HepG2 (cell line): ENCODE results near the gene CMTM1. TPM values are rescaled to one million over a fixed set of nuclear protein-coding genes. Genes with fewer than 3 reads are reported as not detected.

ENCODE experiments used
- KLF11 ChIP-seq: IDR thresholded peaks from 2 replicates; pipeline ENCODE4 v1.6.1; 2016; ENCODE audit warnings: missing compliant biosample characterization
- MED1 ChIP-seq: sonication (generic); formaldehyde crosslinking; IDR thresholded peaks from 2 replicates; pipeline ENCODE4 v1.4.0; 2020; ENCODE audit warnings: missing genetic modification reagents
- POGZ ChIP-seq: sonication (generic); formaldehyde crosslinking; IDR thresholded peaks from 2 replicates; pipeline ENCODE4 v1.4.0; 2020; ENCODE audit warnings: mild to moderate bottlenecking, missing genetic modification reagents
- POLR2G ChIP-seq: fragments of 200-400 bp; formaldehyde crosslinking; IDR thresholded peaks from 2 replicates; pipeline ENCODE4 v1.6.1; 2018; ENCODE audit warnings: mild to moderate bottlenecking, low read depth, low read length, moderate library complexity
- RXRB ChIP-seq: IDR thresholded peaks from 2 replicates; pipeline ENCODE4 v1.6.1; 2016; ENCODE audit warnings: borderline replicate concordance, missing genetic modification reagents, missing compliant biosample characterization
- SAFB2 ChIP-seq: sonication (generic); formaldehyde crosslinking; IDR thresholded peaks from 2 replicates; pipeline ENCODE4 v1.5.1; 2020; ENCODE audit warnings: missing genetic modification reagents, low read depth, mild to moderate bottlenecking, borderline replicate concordance
- SCMH1 ChIP-seq: sonication (generic); formaldehyde crosslinking; IDR thresholded peaks from 2 replicates; pipeline ENCODE4 v1.9.0; 2021; ENCODE audit warnings: missing genetic modification reagents, mild to moderate bottlenecking, borderline replicate concordance
- WIZ ChIP-seq: sonication (generic); formaldehyde crosslinking; IDR thresholded peaks from 2 replicates; pipeline ENCODE4 v1.5.1; 2020; ENCODE audit warnings: mild to moderate bottlenecking, missing genetic modification reagents
- ZBTB33 ChIP-seq: sonication (generic); formaldehyde crosslinking; IDR thresholded peaks from 2 replicates; pipeline ENCODE4 v1.4.0; 2020; ENCODE audit warnings: missing genetic modification reagents
- ZBTB34 ChIP-seq: sonication (generic); formaldehyde crosslinking; IDR thresholded peaks from 2 replicates; pipeline ENCODE4 v1.8.0; 2022; ENCODE audit warnings: mild to moderate bottlenecking, missing genetic modification reagents
- ZNF207 ChIP-seq: fragments of 450-650 bp; IDR thresholded peaks from 2 replicates; pipeline ENCODE4 v1.6.1; 2016; ENCODE audit warnings: antibody characterized with exemption, borderline replicate concordance
- ZNF460 ChIP-seq: sonication (generic); formaldehyde crosslinking; IDR thresholded peaks from 2 replicates; pipeline ENCODE4 v1.5.1; 2020; ENCODE audit warnings: missing genetic modification reagents, mild to moderate bottlenecking, borderline replicate concordance
- ZNF496 ChIP-seq: sonication (generic); formaldehyde crosslinking; IDR thresholded peaks from 2 replicates; pipeline ENCODE4 v1.8.1; 2023; ENCODE audit warnings: mild to moderate bottlenecking, moderate library complexity, missing genetic modification reagents; ENCODE audit not compliant: insufficient replicate concordance
- ZNF530 ChIP-seq: sonication (generic); formaldehyde crosslinking; IDR thresholded peaks from 2 replicates; pipeline ENCODE4 v1.5.0; 2020; ENCODE audit warnings: low read depth, mild to moderate bottlenecking, missing genetic modification reagents
- ZNF597 ChIP-seq: sonication (generic); formaldehyde crosslinking; IDR thresholded peaks from 2 replicates; pipeline ENCODE4 v1.5.0; 2020; ENCODE audit warnings: missing genetic modification reagents
- ZNF646 ChIP-seq: sonication (generic); formaldehyde crosslinking; IDR thresholded peaks from 2 replicates; pipeline ENCODE4 v1.9.0; 2021; ENCODE audit warnings: mild to moderate bottlenecking, missing genetic modification reagents
- ZNF776 ChIP-seq: sonication (generic); formaldehyde crosslinking; IDR thresholded peaks from 2 replicates; pipeline ENCODE4 v1.4.0; 2020; ENCODE audit warnings: mild to moderate bottlenecking, missing genetic modification reagents
- ZSCAN25 ChIP-seq: sonication (generic); formaldehyde crosslinking; IDR thresholded peaks from 2 replicates; pipeline ENCODE4 v1.8.0; 2022; ENCODE audit warnings: mild to moderate bottlenecking, missing genetic modification reagents
- ZSCAN30 ChIP-seq: sonication (generic); formaldehyde crosslinking; IDR thresholded peaks from 2 replicates; pipeline ENCODE4 v1.5.0; 2020; ENCODE audit warnings: mild to moderate bottlenecking, missing genetic modification reagents
- polyA plus RNA-seq, 8 experiments: library from polyadenylated mRNA; depleted of rRNA in 3 of 8; stranded (reverse) in 7 of 8; unstranded in 1 of 8; fragments of >200 nt; fragmentation: Illumina TruSeq in 4 of 8; extraction: Trizol in 4 of 8; gene quantifications; 2 replicates each; pipeline versions ENCODE4 v1.2.1 to v1.2.3, GENCODE V29; 2011 to 2016; ENCODE audit warnings: low read depth in 4 of 8, missing spikeins in 1 of 8, mixed read lengths in 1 of 8; ENCODE audit not compliant: insufficient read depth in 1 of 8
- total RNA-seq, 5 experiments: library from RNA; depleted of rRNA; stranded (reverse); fragments of >200 nt; fragmentation: Illumina TruSeq; extraction: Trizol; gene quantifications; 2 replicates each; pipeline ENCODE4 v1.2.3, GENCODE V29; 2016; ENCODE audit warnings: low read depth in 1 of 5

CMTM1 gene
- total and polyA plus RNA-seq, 2 of the 13 experiments (the other 11 are each of a cell fraction or from before 2014, with no cell fraction given) = 1.7 to 2.9 TPM

- TF ChIP-seq ZNF646 (CRISPR knock-in tag) = no peak
- TF ChIP-seq SCMH1 = no peak
- TF ChIP-seq KLF11 (CRISPR knock-in tag) = no peak; the same call in 1 of the 2 replicates
- peak; percentile 9; the same call in 1 of the 2 replicates for TF ChIP-seq POLR2G
- no peak for TF ChIP-seq WIZ
- 0 out of 2 replicates have a peak, but pooled peaks have one; percentile 39 for TF ChIP-seq ZSCAN25 (CRISPR knock-in tag)
- TF ChIP-seq ZNF460 = no peak
- TF ChIP-seq ZBTB34 (CRISPR knock-in tag) = no peak
- no peak for TF ChIP-seq MED1
- no peak for TF ChIP-seq ZNF597 (CRISPR knock-in tag)
- no peak for TF ChIP-seq SAFB2
- TF ChIP-seq ZNF530 (CRISPR knock-in tag) = 0 out of 2 replicates have a peak, but pooled peaks have one; percentile 29
- peak; percentile 30; the same call in 1 of the 2 replicates for TF ChIP-seq ZNF776 (CRISPR knock-in tag)
- no peak for TF ChIP-seq ZNF496
- no peak for TF ChIP-seq RXRB
- TF ChIP-seq ZSCAN30 (CRISPR knock-in tag) = no peak
- TF ChIP-seq ZNF207 = no peak
- TF ChIP-seq ZBTB33 = no peak
- TF ChIP-seq POGZ (CRISPR knock-in tag) = no peak
Observed at GRCh38 chr16:66517586-66518263, 48.5 kb upstream of the CMTM1 start (continued).
